ENCODE measurements around the gene CTDSPL2.
"Not testable (repeated sequence)": the region's sequence is repeated elsewhere in the genome, so short reads cannot be mapped to it uniquely, and the experiment has no call there.

The CTDSPL2 gene

GRCh38 chr15:44544745-44545144 is 117.3 kb downstream of the CTDSPL2 start:
- DNase-seq, result not testable (repeated sequence)

DNA sequence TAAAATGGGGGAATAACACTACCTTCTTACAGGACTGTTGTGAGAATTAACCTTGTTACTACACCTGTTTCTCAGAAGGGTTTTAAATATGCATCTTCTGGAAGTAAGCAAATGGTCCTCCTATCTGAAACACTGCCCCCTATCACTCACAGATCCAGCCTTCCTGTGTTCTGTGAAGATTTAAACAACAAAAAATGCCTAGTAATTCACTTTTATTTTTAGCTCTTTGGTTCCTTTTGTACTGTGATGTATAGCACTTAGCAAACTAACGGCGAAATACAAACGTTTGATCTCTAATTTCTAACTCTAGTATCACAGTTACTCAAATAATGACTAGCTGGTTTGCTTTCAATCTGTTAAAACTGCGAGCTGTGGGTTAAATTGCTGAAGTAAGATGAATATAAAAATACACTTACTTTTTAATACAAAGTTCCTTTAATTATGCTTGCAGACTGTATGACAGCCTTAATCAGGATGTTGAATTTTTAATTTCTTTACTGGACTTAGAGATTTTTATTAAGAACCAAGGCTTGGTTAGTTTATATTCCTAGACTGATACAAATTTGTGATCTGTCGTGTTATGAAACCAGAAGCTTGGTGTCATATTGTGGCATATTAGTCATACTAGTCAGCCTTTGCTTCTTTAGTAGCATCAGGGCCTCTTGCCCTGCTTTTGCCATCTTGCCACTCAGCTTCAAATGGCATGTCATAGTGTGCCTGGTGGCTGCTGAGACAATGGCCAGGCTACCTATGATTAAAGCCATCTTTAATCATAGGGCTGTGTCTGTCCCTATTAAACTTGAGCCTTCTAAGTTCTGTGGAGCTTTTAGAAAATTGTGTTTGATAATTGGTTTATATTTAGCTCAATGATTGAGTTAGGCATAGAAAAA is 118.7 kb downstream of the CTDSPL2 start:
- no peak for DNase-seq

DNA sequence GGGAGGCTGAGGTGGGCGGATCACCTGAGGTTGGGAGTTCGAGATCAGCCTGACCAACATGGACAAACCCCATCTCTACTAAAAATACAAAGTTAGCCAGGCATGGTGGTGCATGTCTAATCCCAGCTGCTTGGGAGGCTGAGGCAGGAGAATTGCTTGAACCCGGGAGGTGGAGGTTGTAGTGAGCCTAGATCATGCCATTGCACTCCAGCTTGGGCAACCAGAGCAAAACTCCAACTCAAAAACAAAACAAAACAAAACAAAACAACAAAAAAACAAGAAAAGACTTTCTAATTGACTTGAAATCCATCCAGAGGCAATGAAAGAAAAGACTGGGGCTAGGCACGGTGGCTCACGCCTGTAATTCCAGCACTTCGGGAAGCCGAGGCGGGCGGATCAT is 121.7 kb downstream of the CTDSPL2 start:
- DNase-seq, result not testable (repeated sequence)

DNA sequence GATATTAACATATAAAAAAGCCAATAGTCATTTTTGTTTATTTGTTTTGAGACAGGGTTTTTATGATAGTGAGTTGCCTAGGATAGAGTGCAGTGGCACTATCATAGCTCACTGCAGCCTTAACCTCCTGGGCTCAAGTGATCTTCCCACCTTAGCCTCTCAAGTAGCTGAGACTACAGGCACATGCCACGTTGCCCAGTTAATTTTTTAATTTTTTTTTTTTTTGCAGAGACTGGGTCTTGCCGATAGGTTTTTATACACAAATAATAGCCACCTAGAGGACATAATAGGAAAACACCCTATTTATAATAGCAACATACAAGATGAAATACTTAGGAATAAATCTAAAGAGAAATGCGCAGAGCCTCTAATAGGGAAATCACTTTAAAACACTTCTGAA is 122.8 kb downstream of the CTDSPL2 start:
- DNase-seq, result peak; percentile 0

GRCh38 chr15:44550734-44551133 is 123.3 kb downstream of the CTDSPL2 start:
- DNase-seq, result no peak

DNA sequence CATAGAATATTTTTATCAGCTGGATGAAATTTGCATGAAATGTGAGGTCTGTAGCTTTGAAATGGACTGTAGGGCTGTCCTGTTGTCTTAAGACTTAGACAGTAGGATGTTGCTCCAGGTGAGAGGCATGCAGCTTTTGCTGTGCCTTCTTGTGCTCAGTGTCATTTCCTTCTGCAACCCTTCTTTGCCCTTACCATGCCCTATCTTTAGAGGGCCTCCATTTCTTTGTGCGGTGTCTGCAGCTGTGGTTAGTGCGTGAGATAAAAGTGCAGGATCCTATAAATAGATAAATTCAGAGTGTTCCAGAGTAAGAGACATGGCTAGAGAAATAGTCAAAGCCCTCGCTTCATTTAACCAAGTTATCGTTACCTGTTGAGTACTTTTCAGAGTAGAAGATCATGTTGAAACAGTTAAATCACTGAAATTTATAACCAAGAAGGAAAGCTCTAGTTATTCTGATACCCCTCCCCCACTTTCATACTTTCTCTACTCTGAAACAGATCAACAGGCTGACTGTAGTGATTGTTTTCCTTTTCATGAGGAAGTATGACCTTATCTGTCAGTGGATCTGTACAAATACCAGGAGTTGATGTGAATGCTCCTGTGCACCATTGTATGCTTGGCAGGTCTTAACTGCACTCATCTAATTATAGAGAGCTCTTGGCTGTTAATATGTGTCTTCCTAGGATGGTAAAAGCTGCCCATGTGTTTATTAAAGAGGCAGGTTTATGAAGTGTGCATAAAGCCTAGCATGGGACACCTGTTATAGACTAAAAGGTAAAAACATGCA is 127.7 kb downstream of the CTDSPL2 start:
- DNase-seq, result no peak

- DNase-seq, result not testable (repeated sequence)
Observed at GRCh38 chr15:44560926-44561325, 133.5 kb downstream of the CTDSPL2 start.

- DNase-seq, result no peak
Observed at GRCh38 chr15:44565387-44566154, 138.1 kb downstream of the CTDSPL2 start.

DNA sequence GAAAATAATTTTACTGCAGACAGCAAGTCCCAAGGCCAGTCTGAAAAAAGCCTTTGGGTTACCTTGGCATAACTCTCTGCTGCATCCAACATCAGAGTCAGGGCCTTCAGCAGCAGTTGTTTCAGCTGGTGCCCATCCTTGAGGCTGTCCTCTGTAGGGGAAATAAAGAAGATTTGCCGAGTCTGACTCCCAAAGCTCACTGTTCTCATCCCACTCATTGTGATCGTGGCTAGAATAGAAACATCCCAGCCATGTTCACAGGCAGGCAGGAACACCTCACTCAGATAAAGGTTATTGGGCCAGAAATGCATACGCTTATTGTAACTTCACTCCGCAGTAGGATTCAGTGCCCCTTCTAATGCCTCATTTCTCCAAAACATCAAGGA is 138.7 kb downstream of the CTDSPL2 start:
- DNase-seq, result no peak

DNA sequence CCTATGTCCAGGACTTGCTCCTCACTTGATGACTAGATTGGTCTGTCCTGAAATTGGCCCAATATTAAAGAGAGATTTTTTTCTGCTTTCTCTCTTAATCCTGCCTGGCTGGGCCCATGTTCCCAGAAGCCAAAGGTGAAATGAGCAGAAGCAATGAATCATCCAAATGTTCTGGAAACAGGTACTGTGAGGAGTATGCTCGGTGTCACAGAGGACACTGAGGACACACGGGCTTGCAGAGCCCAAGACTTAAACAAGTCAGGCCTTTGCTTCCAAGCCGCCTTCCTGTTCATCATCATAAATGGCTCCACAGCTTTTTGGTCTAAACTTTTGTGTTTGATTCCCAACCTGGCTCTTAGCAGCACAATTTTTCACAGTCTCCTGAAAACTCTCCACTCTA is 140.9 kb downstream of the CTDSPL2 start:
- DNase-seq, result no peak

DNA sequence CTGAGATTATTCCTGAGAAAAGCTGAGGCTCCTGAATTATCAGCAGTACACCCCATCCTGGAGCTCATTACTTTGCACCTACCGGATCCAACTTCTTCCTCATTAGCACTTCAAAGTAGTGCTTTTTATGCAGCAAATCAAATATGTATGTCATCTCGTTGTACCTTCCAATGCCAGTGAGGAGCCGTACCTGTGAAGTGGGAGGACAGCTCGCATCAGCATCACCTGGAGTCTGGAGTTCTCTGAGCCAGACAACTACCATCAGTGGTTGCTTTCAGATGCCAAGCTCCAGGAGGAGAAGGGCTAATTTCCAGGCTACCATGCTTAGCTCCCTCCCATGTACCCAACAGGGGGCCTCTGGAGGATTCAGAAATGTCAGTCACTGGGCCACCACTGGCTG is 141.9 kb downstream of the CTDSPL2 start:
- DNase-seq, result no peak

- DNase-seq, result no peak
Observed at GRCh38 chr15:44570361-44570760, 142.9 kb downstream of the CTDSPL2 start.

- no peak for DNase-seq
Observed at GRCh38 chr15:44573386-44573785, 146.0 kb downstream of the CTDSPL2 start.

DNA sequence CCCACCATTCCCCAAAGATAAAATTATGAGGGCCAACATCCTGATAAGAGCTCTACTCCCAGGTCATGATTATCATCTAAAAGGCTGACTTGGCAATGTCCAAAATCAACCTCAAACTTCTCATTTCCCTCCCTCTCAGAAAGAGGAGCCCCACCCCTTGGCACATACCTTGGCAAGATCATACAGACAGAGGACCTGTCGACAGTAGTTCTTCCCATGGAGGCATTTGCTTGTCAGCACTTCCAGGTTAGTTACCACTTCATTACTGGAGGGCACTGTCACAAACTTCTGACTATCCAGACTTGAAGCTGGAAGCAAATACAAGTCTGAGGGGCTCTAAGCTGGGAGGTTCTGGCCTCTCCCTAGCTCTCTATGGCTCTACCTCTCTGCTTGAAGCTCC is 147.3 kb downstream of the CTDSPL2 start:
- DNase-seq, result no peak

Measured in NCI-H345 (cell line).